PC-9 (cell line): ENCODE results near the gene NT5M. TPM values are rescaled to one million over a fixed set of nuclear protein-coding genes. Genes with fewer than 3 reads are reported as not detected.

ENCODE experiments used
- BruUV-seq: library from RNA; stranded (reverse); fragments of 400-500 nt; replicated peaks from 2 replicates; lab custom pipeline; 2021; lab: Mats Ljungman, UMichigan
- CTCF ChIA-PET: fragments of 300-600 bp; sonication (Branson Sonifier 250); formaldehyde crosslinking; loops from one replicate; lab custom pipeline; 2022; ENCODE audit warnings: antibody characterized with exemption; lab: Charles Lee
- POLR2A ChIA-PET: fragments of 300-600 bp; sonication (Branson Sonifier 250); formaldehyde crosslinking; loops from one replicate; lab custom pipeline; 2022; ENCODE audit warnings: antibody characterized with exemption; ENCODE audit not compliant: unreplicated experiment; lab: Charles Lee
- DNase-seq, 2 experiments: peaks; one replicate each; pipeline versions ENCODE4 v3.0.0 to v3.0.0-alpha.2; 2015 to 2022; ENCODE audit warnings: mixed read lengths in 1 of 2
- H2AFZ ChIP-seq: fragments of 200-600 bp; sonication (generic); 2 replicates; pipeline ENCODE4 v1.8.1; 2017; ENCODE audit warnings: antibody characterized with exemption
- H3F3A ChIP-seq: fragments of 200-600 bp; sonication (generic); 2 replicates; pipeline ENCODE4 v1.8.1; 2017; ENCODE audit warnings: antibody characterized with exemption, mild to moderate bottlenecking, low read depth; ENCODE audit not compliant: insufficient read depth
- H3K27ac ChIP-seq: fragments of 200-600 bp; sonication (generic); 2 replicates; pipeline ENCODE4 v1.6.1; 2016; ENCODE audit warnings: mixed run types
- H3K27me3 ChIP-seq: fragments of 200-600 bp; sonication (generic); 2 replicates; pipeline ENCODE4 v1.6.1; 2016; ENCODE audit warnings: low read depth, mixed run types; ENCODE audit not compliant: insufficient read depth
- H3K36me3 ChIP-seq: fragments of 200-600 bp; sonication (generic); 2 replicates; pipeline ENCODE4 v1.6.1; 2016; ENCODE audit warnings: low read depth, mixed run types
- H3K4me1 ChIP-seq: fragments of 200-600 bp; sonication (generic); replicated peaks from 2 replicates; pipeline ENCODE4 v1.6.1; 2016; ENCODE audit warnings: mixed run types; ENCODE audit not compliant: insufficient read depth
- H3K4me2 ChIP-seq: fragments of 200-600 bp; sonication (generic); 2 replicates; pipeline ENCODE4 v1.6.1; 2017; ENCODE audit warnings: mixed run types
- H3K4me3 ChIP-seq: fragments of 200-600 bp; sonication (generic); 2 replicates; pipeline ENCODE4 v1.6.1; 2016; ENCODE audit warnings: mixed run types
- H3K79me2 ChIP-seq: fragments of 200-600 bp; sonication (generic); 2 replicates; pipeline ENCODE4 v1.6.1; 2017; ENCODE audit warnings: low read depth, mixed run types
- H3K9me2 ChIP-seq: fragments of 200-600 bp; sonication (generic); 2 replicates; pipeline ENCODE4 v1.8.1; 2017; ENCODE audit warnings: mild to moderate bottlenecking; ENCODE audit not compliant: insufficient read depth
- H3K9me3 ChIP-seq: fragments of 200-600 bp; sonication (generic); 2 replicates; pipeline ENCODE4 v1.8.1; 2016; ENCODE audit warnings: low read depth; ENCODE audit not compliant: insufficient read depth
- H4K20me1 ChIP-seq: fragments of 200-600 bp; sonication (generic); 2 replicates; pipeline ENCODE4 v1.8.1; 2017; ENCODE audit not compliant: insufficient read depth
- EZH2 ChIP-seq: fragments of 200-600 bp; sonication (generic); IDR thresholded peaks from 2 replicates; pipeline ENCODE4 v1.8.0; 2017; ENCODE audit warnings: antibody characterized with exemption, low read depth
- intact Hi-C: fragments of 100-400 bp; cut with micrococcal nuclease; formaldehyde crosslinking; loops from one replicate; pipeline ENCODE4 v1.10.0; 2022; ENCODE audit not compliant: unreplicated experiment
- total RNA-seq: library from RNA; stranded (reverse); gene quantifications from 2 replicates; pipeline ENCODE4 v1.2.3, GENCODE V29; 2021
- TF ChIP-seq, protein P1 (sequence below): fragments of 200-600 bp; sonication (generic); conservative IDR thresholded peaks from 2 replicates; pipeline ENCODE4 v1.6.1; 2017; ENCODE audit warnings: mixed run types, antibody characterized with exemption, mild to moderate bottlenecking, moderate library complexity

Gene NT5M
- total RNA-seq, 1 experiment from 2014 or later, result 6.2 TPM

DNA sequence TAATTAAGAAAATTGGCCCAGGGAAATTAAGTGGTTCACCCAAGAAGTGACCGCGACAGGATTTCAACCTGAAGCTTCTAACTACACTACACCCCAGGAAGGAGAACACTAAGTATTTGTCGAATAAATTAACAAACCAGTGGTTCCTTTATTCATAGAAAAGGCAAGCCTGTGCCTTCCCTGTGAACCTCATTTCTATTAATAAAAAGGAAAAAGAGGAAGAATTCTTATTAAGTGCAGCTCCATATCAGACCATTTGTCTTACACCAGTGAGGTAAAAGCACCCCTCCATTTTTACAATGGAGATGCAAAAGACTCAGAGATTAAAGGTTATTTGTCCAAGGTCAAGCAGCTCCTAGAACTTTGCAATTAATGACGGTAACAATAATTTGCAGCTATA lies 23.9 kb upstream of the NT5M start:
- peaks cover 58% of the 10 kb centered on the region for H3K79me2 ChIP-seq
- H3K4me1 ChIP-seq, result peaks cover 12% of the 10 kb centered on the region
- no peaks in the 10 kb centered on the region for H3K9me2 ChIP-seq
- peak overlapping the region; percentile 79 for H3K4me2 ChIP-seq
- peaks cover 6% of the 10 kb centered on the region; the same call in 1 of the 2 replicates for H3F3A ChIP-seq
- no peak overlapping the region for H3K27ac ChIP-seq
- H2AFZ ChIP-seq, result no peak overlapping the region
- ChIA-PET CTCF (no interaction called here), POLR2A (no interaction called here)
- H3K36me3 ChIP-seq, result 0 out of 2 replicates have a peak, but pooled peaks cover 9% of the 10 kb centered on the region
- DNase-seq, result no peak
- H3K27me3 ChIP-seq, result no peaks in the 10 kb centered on the region
- H4K20me1 ChIP-seq, result peaks cover 54% of the 10 kb centered on the region
- no peaks in the 10 kb centered on the region for H3K9me3 ChIP-seq
- intact Hi-C loops, result no loop called here
- peak overlapping the region; percentile 87 for H3K4me3 ChIP-seq
- BruUV-seq, result no TSS peak
- TF ChIP-seq, protein P1, sequence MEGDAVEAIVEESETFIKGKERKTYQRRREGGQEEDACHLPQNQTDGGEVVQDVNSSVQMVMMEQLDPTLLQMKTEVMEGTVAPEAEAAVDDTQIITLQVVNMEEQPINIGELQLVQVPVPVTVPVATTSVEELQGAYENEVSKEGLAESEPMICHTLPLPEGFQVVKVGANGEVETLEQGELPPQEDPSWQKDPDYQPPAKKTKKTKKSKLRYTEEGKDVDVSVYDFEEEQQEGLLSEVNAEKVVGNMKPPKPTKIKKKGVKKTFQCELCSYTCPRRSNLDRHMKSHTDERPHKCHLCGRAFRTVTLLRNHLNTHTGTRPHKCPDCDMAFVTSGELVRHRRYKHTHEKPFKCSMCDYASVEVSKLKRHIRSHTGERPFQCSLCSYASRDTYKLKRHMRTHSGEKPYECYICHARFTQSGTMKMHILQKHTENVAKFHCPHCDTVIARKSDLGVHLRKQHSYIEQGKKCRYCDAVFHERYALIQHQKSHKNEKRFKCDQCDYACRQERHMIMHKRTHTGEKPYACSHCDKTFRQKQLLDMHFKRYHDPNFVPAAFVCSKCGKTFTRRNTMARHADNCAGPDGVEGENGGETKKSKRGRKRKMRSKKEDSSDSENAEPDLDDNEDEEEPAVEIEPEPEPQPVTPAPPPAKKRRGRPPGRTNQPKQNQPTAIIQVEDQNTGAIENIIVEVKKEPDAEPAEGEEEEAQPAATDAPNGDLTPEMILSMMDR, result no peak
- no peak for TF ChIP-seq EZH2

DNA sequence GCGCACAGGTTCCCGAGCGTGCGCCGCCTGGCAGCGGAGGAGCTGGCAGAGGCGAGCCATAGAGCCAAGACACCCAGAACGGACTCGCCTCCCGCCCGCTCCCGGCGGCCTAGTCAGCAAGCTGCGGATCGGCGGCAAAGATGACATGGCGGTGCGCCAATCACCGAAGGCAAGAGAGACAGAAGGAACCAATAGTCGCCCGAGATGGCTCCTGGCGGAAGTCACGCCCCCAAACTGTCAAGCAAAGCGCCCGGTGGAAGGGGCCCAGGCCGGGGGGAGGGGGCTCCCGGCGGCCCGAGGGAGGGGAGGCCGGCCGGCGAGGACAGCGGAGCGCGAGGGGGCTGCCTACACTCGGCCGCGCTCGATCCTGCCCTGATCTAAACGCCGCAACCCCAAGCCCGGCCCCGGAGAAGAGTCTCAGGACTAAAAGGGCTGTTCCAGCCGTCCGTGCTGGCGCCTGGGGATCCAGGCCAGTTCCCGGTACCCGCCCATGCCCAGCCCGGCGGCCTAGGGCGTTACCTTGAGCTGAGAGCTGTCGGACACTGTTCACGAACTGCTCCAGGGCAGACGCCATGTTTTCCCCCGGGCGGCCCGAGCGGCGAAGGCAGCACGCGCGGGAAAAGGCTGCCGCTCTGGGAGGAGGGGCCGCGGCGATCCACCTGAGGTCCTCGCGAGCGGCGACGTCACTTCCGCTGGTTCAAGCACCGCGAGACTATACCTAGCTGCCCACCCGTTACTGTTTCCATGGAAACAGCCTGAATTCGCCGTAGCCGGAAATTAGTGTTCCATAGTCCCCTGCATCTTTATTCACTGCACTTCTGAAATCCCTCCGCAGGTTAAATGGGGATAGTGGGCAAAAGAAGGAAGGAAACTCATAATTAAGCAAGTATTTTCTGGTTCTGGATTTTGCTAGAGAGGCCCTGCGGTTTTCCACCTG lies 22.3 kb upstream of the NT5M start, which contains the start of gene COPS3:
COPS3 (minus strand) TSS at position 634 of the 937 bp plus-strand sequence; CDS start at position 574, 60 bp downstream.
- Histone ChIP-seq H2AFZ (peak within 1 kb of the TSS; percentile 95), H3K36me3 (0 out of 2 replicates have a peak, but pooled peaks cover 8% of the 10 kb centered on the region), H3K27ac (peak within 1 kb of the TSS; percentile 58), H3F3A (peaks cover 6% of the 10 kb centered on the region; the same call in 1 of the 2 replicates), H3K9me2 (no peaks in the 10 kb centered on the region), H3K9me3 (no peaks in the 10 kb centered on the region), H3K4me3 (peak within 1 kb of the TSS; percentile 87), H3K79me2 (peaks cover 47% of the 10 kb centered on the region), H4K20me1 (peaks cover 42% of the 10 kb centered on the region), H3K4me1 (peaks cover 12% of the 10 kb centered on the region), H3K27me3 (no peaks in the 10 kb centered on the region), H3K4me2 (peak within 1 kb of the TSS; percentile 79)
- peak; percentile 94 to 95 for DNase-seq
- BruUV-seq, result no TSS peak
- ChIA-PET POLR2A (interaction anchor here (0.6 to 0.7 kb wide), 3 partner anchors 32 to 311 kb away, joined by 4 to 7 read pairs (median 5); partner anchors contain the start of gene PEMT), CTCF (interaction anchor here (0.6 to 0.7 kb wide), 2 partner anchors 215 to 1082 kb away, joined by 3 to 17 read pairs; partner anchors contain the start of gene RASD1)
- TF ChIP-seq, protein P1, result no peak
- TF ChIP-seq EZH2, result no peak
- intact Hi-C loops, result loop anchor here (1.0 to 5.0 kb wide), 2 partner anchors 22 to 901 kb away; partner anchors contain the start of genes ALKBH5 and NT5M

DNA sequence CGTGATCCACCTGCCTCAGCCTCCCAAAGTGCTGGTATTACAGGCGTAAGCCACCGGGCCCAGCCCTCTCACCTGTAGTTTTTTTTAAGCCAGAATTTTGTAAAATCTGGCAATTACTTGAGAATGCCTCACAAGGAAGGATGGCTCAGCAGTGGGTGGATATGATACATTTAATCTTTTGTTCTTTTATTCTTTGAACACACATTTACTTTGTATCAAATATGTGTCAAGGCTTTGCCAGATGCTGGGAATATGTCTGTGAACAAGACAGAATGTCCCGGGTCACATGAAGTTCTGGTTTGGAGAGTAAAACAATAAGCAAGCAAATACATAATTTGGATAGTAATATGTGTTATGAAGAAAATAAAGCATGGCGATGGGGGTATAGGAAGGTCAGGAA lies 17.2 kb upstream of the NT5M start:
- no peak overlapping the region for H2AFZ ChIP-seq

More for the DNA sequence above, 17.2 kb upstream of the NT5M start:
- H3K27me3 ChIP-seq, result peaks cover 4% of the 10 kb centered on the region; the same call in 1 of the 2 replicates
- no peaks in the 10 kb centered on the region for H3F3A ChIP-seq
- no TSS peak for BruUV-seq
- H3K27ac ChIP-seq, result no peak overlapping the region
- no peak overlapping the region for H3K4me3 ChIP-seq
- no peak overlapping the region for H3K4me2 ChIP-seq
- CTCF ChIA-PET, result no interaction called here
- no peaks in the 10 kb centered on the region for H3K9me3 ChIP-seq
- intact Hi-C loops, result no loop called here
- H4K20me1 ChIP-seq, result no peaks in the 10 kb centered on the region
- H3K79me2 ChIP-seq, result no peaks in the 10 kb centered on the region
- H3K36me3 ChIP-seq, result no peaks in the 10 kb centered on the region
- POLR2A ChIA-PET, result interaction anchor here (0.7 kb wide), 1 partner anchor 64 kb away, joined by 3 read pairs; no protein-coding TSS in a partner anchor
- H3K4me1 ChIP-seq, result no peaks in the 10 kb centered on the region; the same call in 1 of the 2 replicates
- no peak for DNase-seq
- no peak for TF ChIP-seq EZH2
- TF ChIP-seq, protein P1, result no peak
- no peaks in the 10 kb centered on the region for H3K9me2 ChIP-seq
